ENCODE measurements around the gene SAMMSON. TPM values are rescaled to one million over a fixed set of nuclear protein-coding genes. Genes with fewer than 3 reads are reported as not detected.

SAMMSON gene
- total RNA-seq, 1 experiment from 2014 or later = not detected

GRCh38 chr3:69970827-69971226 is 28.7 kb upstream of the SAMMSON start:
- H3K4me1 ChIP-seq (ENCODE audit: insufficient read depth, low read length, poor library complexity, severe bottlenecking) = no peaks in the 10 kb centered on the region
- ChIA-PET POLR2A (ENCODE audit: low non-redundant PET) (no interaction called here), CTCF (interaction anchor here (0.5 kb wide), 1 partner anchor 663 kb away, joined by 4 read pairs; no protein-coding TSS in a partner anchor)
- no peaks in the 10 kb centered on the region for H3K9me3 ChIP-seq (ENCODE audit: low read depth, low read length, poor library complexity, severe bottlenecking)
- no peak overlapping the region for H3K27ac ChIP-seq (ENCODE audit: low read depth, low read length, poor library complexity, severe bottlenecking)
- intact Hi-C loops (cut with micrococcal nuclease; ENCODE audit: unreplicated experiment) = no loop called here
- H3K36me3 ChIP-seq (ENCODE audit: insufficient read depth, low read length, poor library complexity, severe bottlenecking) = no peaks in the 10 kb centered on the region
- H3K4me3 ChIP-seq (ENCODE audit: low read depth, low read length, poor library complexity, severe bottlenecking) = no peak overlapping the region
- DNase-seq (ENCODE audit: low spot score) = no peak
- no peak for TF ChIP-seq EZH2 (IDR thresholded peaks at IDR 0.05; ENCODE audit: borderline replicate concordance, low read depth, low read length, poor library complexity, severe bottlenecking)
- TF ChIP-seq CTCF (conservative IDR thresholded peaks at IDR 0.05; ENCODE audit: low read depth, low read length) = no peak
- H3K27me3 ChIP-seq (replicated peaks; ENCODE audit: insufficient read depth, low read depth, low read length, poor library complexity) = no peaks in the 10 kb centered on the region
- BruUV-seq (replicated peaks) = no TSS peak

GRCh38 chr3:69972672-69973071 is 26.9 kb upstream of the SAMMSON start:
- no peak for DNase-seq (ENCODE audit: low spot score)
- TF ChIP-seq CTCF (conservative IDR thresholded peaks at IDR 0.05; ENCODE audit: low read depth, low read length) (no peak), EZH2 (IDR thresholded peaks at IDR 0.05; ENCODE audit: borderline replicate concordance, low read depth, low read length, poor library complexity, severe bottlenecking) (no peak)
- no peak overlapping the region for H3K4me3 ChIP-seq (ENCODE audit: low read depth, low read length, poor library complexity, severe bottlenecking)
- BruUV-seq (replicated peaks) = no TSS peak
- no peaks in the 10 kb centered on the region for H3K4me1 ChIP-seq (ENCODE audit: insufficient read depth, low read length, poor library complexity, severe bottlenecking)
- ChIA-PET POLR2A (ENCODE audit: low non-redundant PET) (no interaction called here), CTCF (no interaction called here)
- no peaks in the 10 kb centered on the region for H3K9me3 ChIP-seq (ENCODE audit: low read depth, low read length, poor library complexity, severe bottlenecking)
- intact Hi-C loops (cut with micrococcal nuclease; ENCODE audit: unreplicated experiment) = no loop called here
- H3K27ac ChIP-seq (ENCODE audit: low read depth, low read length, poor library complexity, severe bottlenecking) = no peak overlapping the region
- H3K36me3 ChIP-seq (ENCODE audit: insufficient read depth, low read length, poor library complexity, severe bottlenecking) = no peaks in the 10 kb centered on the region
- H3K27me3 ChIP-seq (replicated peaks; ENCODE audit: insufficient read depth, low read depth, low read length, poor library complexity) = no peaks in the 10 kb centered on the region

GRCh38 chr3:69976021-69976420 is 23.5 kb upstream of the SAMMSON start:
- Histone ChIP-seq H3K4me3 (ENCODE audit: low read depth, low read length, poor library complexity, severe bottlenecking) (no peak overlapping the region), H3K27ac (ENCODE audit: low read depth, low read length, poor library complexity, severe bottlenecking) (no peak overlapping the region), H3K36me3 (ENCODE audit: insufficient read depth, low read length, poor library complexity, severe bottlenecking) (no peaks in the 10 kb centered on the region), H3K27me3 (replicated peaks; ENCODE audit: insufficient read depth, low read depth, low read length, poor library complexity) (no peaks in the 10 kb centered on the region), H3K4me1 (ENCODE audit: insufficient read depth, low read length, poor library complexity, severe bottlenecking) (no peaks in the 10 kb centered on the region), H3K9me3 (ENCODE audit: low read depth, low read length, poor library complexity, severe bottlenecking) (no peaks in the 10 kb centered on the region)
- intact Hi-C loops (cut with micrococcal nuclease; ENCODE audit: unreplicated experiment) = no loop called here
- TF ChIP-seq EZH2 (IDR thresholded peaks at IDR 0.05; ENCODE audit: borderline replicate concordance, low read depth, low read length, poor library complexity, severe bottlenecking) (no peak), CTCF (conservative IDR thresholded peaks at IDR 0.05; ENCODE audit: low read depth, low read length) (no peak)
- ChIA-PET CTCF (no interaction called here), POLR2A (ENCODE audit: low non-redundant PET) (no interaction called here)
- no peak for DNase-seq (ENCODE audit: low spot score)
- no TSS peak for BruUV-seq (replicated peaks)

Measured in A673 (cell line).